Adrenal gland (tissue), 12 donors: Measurements from ENCODE around the gene SERPINB5. TPM values are rescaled to one million over a fixed set of nuclear protein-coding genes. Genes with fewer than 3 reads are reported as not detected.

ENCODE experiments used
- DNase-seq, 7 donors: peaks; one replicate each; pipeline ENCODE4 v3.0.0-alpha.2; 2019 to 2020
- H3K27ac ChIP-seq, 5 donors: fragments of 200-600 bp; sonication (generic) in 4 of 5; 1 replicate in 3 of 5; 2 replicates in 2 of 5; pipeline versions ENCODE4 v1.5.1 to v1.8.0; 2016 to 2020; ENCODE audit warnings: mild to moderate bottlenecking in 1 of 5
- H3K27me3 ChIP-seq: fragments of 200-600 bp; 2 replicates; pipeline ENCODE4 v1.8.0; 2021
- H3K36me3 ChIP-seq, 2 donors: fragments of 200-600 bp; replicated peaks in 1 of 2; 1 replicate in 1 of 2; 2 replicates in 1 of 2; pipeline versions ENCODE4 v1.5.1 to v1.8.0; 2018 to 2022
- H3K4me1 ChIP-seq, 2 donors: fragments of 200-600 bp; replicated peaks in 1 of 2; 1 replicate in 1 of 2; 2 replicates in 1 of 2; pipeline versions ENCODE4 v1.5.1 to v1.8.0; 2018 to 2021
- H3K4me3 ChIP-seq, 4 donors: fragments of 200-600 bp; sonication (generic) in 3 of 4; one replicate each; pipeline ENCODE4 v1.5.1; 2016 to 2018
- H3K9me3 ChIP-seq, 3 donors: fragments of 200-600 bp; sonication (generic) in 1 of 3; replicated peaks in 1 of 3; 1 replicate in 2 of 3; 2 replicates in 1 of 3; pipeline versions ENCODE4 v1.5.1 to v1.8.0; 2016 to 2021
- CTCF ChIP-seq, 6 experiments: fragments of 450-650 bp in 4 of 6; fragments of 200-600 bp in 2 of 6; sonication (generic) in 1 of 6; IDR thresholded peaks; 1 replicate in 5 of 6; 2 replicates in 1 of 6; pipeline versions ENCODE4 v1.5.1 to v1.8.0; 2016 to 2021; ENCODE audit warnings: antibody characterized with exemption in 6 of 6, mild to moderate bottlenecking in 2 of 6, moderate library complexity in 1 of 6
- POLR2A ChIP-seq, 2 donors: fragments of 450-650 bp; IDR thresholded peaks; one replicate each; pipeline ENCODE4 v1.6.1; 2017; ENCODE audit warnings: antibody characterized with exemption in 2 of 2, mild to moderate bottlenecking in 2 of 2, moderate library complexity in 1 of 2
- WGBS, 4 donors: extraction: QIAGEN DNeasy Blood & Tissue Kit in 2 of 4; methylation state at CpG; one replicate each; pipeline versions ENCODE4 v1.1.5 to v1.1.7; 2013 to 2017; 5-methylcytosine and 5-hydroxymethylcytosine counted together
- intact Hi-C, 2 donors: fragments of 100-400 bp; cut with DNase I; formaldehyde crosslinking; loops; one replicate each; pipeline versions ENCODE4 v1.14.1 to v1.15.0; 2022 to 2023
- polyA plus RNA-seq, 3 donors: library from polyadenylated mRNA; stranded (reverse); fragments of 200-250 nt in 2 of 3; fragments of 350-450 nt in 1 of 3; fragmentation: Illumina TruSeq in 1 of 3; extraction: RNeasy Lipid Tissue Mini Kit (QIAGEN cat#74804) in 1 of 3; gene quantifications; one replicate each; pipeline ENCODE4 v1.2.3, GENCODE V29; 2013 to 2014
- total RNA-seq, 9 donors: library from RNA; depleted of rRNA in 4 of 9; stranded (reverse); fragments of >200 nt in 4 of 9; fragments of 120-200 nt in 1 of 9; fragmentation: NEBNext Ultra II Directional in 1 of 9; extraction: Animal tissue kit (Norgen Biotek cat#: 25700) in 1 of 9; gene quantifications; one replicate each; pipeline versions ENCODE4 v1.1.0 to v1.2.4, GENCODE V29; 2013 to 2023
- donor health status: healthy with polysubstance abuse.
- donor health status: Bipolar disorder and iron deficiency.
- donor health status: DM: yes; HTN: yes; CAD: no.
- donor health status: DM: no; HTN: no; CAD: no.
- donor health status: DM: no; HTN: no; CAD: no.
- donor health status: DM: yes; HTN: yes; CAD: no.

Gene SERPINB5
- total and polyA plus RNA-seq, 12 donors, result 0.06 to 0.29 (median 0.07) TPM; not detected in 9

DNA sequence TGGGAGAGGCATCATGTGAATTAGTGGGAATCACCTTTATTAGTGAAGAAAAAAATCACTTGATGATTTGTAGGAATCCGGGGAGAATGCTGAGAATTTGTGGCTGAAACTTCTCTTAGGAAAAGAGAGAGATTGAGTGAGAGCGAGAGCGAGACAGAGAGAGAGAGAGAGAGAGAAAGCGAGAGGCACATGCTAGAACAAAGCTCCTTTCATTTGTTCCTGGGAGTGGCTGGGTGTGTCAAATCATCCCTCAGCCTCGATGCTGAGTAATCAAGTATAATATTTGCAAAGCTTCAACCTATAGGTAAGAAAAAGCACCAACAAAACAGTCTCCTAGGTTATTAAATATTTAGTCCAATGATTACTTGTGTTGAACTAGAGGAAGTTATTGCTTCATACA lies 4.4 kb upstream of the SERPINB5 start:
- Histone ChIP-seq H3K9me3 (no peaks in the 10 kb centered on the region), H3K27me3 (no peaks in the 10 kb centered on the region), H3K27ac (no peak overlapping the region), H3K4me1 (no peaks in the 10 kb centered on the region), H3K4me3 (no peak overlapping the region), H3K36me3 (no peaks in the 10 kb centered on the region)
- TF ChIP-seq CTCF (IDR thresholded peaks at IDR 0.05) (no peak), POLR2A (IDR thresholded peaks at IDR 0.05) (no peak)
- intact Hi-C loops, result no loop called here
- no peak for DNase-seq
- 66 to 76% (median 66%) methylated on average over 5 of the region's 5 CpGs for WGBS, 4 donors

DNA sequence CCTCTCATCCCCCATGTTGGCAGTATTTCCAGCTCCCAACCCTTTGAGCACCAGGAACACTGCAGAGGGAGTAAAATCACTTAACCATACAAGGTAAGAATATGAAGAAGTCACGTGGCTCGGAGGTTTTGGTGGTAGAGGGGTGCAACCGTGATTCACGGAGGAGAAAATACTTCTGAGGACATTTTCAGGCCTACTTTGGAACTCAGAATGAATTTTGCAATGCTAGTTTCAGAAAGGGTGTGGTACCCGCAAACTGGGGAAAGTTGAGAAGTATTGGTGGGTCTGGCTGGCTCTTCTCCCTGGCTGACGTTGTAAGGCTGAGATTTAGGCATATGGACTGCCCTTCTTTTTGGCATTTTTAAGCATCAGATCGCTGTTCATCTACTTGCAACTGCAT lies 442 bp downstream of the SERPINB5 start:
- Histone ChIP-seq H3K36me3 (no peaks in the 10 kb centered on the region), H3K27me3 (no peaks in the 10 kb centered on the region), H3K27ac (no peak overlapping the region), H3K9me3 (no peaks in the 10 kb centered on the region), H3K4me3 (no peak overlapping the region), H3K4me1 (no peaks in the 10 kb centered on the region)
- intact Hi-C loops, result no loop called here
- no peak for DNase-seq
- 84 to 88% (median 87%) methylated on average over 7 of the region's 7 CpGs for WGBS, 4 donors
- TF ChIP-seq CTCF (IDR thresholded peaks at IDR 0.05) (no peak), POLR2A (IDR thresholded peaks at IDR 0.05) (no peak)

DNA sequence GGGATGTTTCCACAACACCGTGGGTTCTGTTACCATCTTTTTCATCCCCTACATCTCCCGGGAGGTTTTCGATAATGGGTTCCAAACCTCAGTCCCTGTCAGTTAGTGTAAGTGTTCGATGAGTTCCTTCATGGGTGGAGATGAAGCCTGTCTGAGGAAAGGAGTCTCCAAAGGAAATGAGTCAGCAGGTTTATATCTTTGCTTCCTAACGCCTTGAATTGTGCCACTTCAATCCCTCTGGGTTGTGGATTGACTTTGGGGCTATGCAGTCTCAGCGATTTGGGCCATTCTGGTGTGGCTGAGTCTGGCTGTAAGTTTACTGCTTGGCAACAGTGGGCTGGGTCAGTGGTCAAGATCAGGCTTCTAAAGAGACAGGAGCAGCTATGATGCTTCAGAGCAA lies 1.2 kb downstream of the SERPINB5 start:
- Histone ChIP-seq H3K4me1 (no peaks in the 10 kb centered on the region), H3K27ac (no peak overlapping the region), H3K36me3 (no peaks in the 10 kb centered on the region), H3K9me3 (no peaks in the 10 kb centered on the region), H3K4me3 (no peak overlapping the region), H3K27me3 (no peaks in the 10 kb centered on the region)
- intact Hi-C loops, result no loop called here
- WGBS, 4 donors, result 75 to 81% (median 78%) methylated on average over 6 of the region's 6 CpGs
- TF ChIP-seq CTCF (IDR thresholded peaks at IDR 0.05) (no peak), POLR2A (IDR thresholded peaks at IDR 0.05) (no peak)
- no peak for DNase-seq

DNA sequence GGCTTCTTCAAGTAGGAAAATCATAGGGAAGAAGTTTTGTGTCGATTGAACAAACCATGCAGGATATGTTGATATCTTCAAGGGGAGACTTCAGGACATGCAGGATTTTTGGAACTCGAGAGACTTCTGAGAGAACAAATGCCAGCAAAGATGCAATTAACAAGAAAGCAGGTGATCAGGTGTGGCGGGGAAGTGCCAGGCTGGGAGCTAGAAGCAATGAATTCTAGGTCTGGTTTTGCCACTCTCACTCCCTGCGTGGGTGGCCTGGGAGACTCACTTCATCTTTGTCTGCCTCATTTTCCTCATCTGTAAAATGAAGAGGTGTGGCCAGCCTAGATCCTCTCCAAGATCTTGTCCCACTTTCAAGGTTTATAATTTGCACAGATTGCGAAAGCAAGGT lies 3.1 kb downstream of the SERPINB5 start:
- intact Hi-C loops, result no loop called here
- no peak overlapping the region for H3K4me3 ChIP-seq
- WGBS, 4 donors, result 74 to 79% (median 76%) methylated on average over 5 of the region's 5 CpGs
- TF ChIP-seq POLR2A (IDR thresholded peaks at IDR 0.05), result no peak
- no peak for TF ChIP-seq CTCF (IDR thresholded peaks at IDR 0.05)
- H3K9me3 ChIP-seq, result no peaks in the 10 kb centered on the region
- no peaks in the 10 kb centered on the region for H3K4me1 ChIP-seq
- no peaks in the 10 kb centered on the region for H3K27me3 ChIP-seq
- DNase-seq, result no peak
- no peak overlapping the region for H3K27ac ChIP-seq
- H3K36me3 ChIP-seq, result no peaks in the 10 kb centered on the region
